GM19351 (cell line): ENCODE data around the gene FZD2.

Experiments
- ATAC-seq: cut with Tn5 transposase; IDR thresholded peaks from one replicate; pipeline ENCODE4 v1.9.1; 2021; ENCODE audit warnings: mild to moderate bottlenecking, moderate library complexity; ENCODE audit not compliant: unreplicated experiment

Gene FZD2

DNA sequence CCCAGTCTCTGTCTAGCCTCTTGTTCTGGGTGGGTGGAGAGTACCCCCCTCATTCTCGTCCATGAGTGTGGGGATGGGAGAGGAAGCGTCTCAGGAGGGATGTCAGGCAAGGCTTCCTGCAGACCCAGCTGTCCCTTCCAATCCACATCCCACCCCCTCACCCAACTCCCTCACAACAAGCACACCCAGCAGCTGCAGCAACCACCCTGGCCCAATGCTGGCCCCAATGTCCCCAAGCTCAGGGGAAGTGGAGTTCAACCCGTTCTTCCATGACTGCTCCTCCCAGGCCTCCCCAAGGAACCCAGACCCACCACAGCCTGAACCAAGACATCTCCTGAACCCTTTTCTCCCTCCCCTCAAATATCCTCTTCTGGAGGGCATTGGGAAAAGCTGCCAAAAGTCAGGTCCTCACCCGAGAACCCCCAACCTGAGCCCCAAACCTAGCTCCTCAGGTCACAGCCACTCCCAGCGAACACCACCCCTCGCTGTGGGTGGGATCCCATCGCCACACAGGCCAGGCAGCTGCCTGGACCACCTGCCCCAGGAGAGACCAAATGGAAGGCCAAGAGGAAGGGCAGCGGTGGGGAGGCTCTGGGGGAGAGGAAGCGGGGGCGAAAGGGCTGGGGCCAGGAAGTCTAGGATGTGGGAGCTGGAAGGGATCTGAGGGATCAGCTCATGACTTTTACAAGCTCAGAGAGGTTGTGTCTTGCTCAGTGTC is 47.6 kb downstream of the FZD2 start:
- no peak for ATAC-seq

DNA sequence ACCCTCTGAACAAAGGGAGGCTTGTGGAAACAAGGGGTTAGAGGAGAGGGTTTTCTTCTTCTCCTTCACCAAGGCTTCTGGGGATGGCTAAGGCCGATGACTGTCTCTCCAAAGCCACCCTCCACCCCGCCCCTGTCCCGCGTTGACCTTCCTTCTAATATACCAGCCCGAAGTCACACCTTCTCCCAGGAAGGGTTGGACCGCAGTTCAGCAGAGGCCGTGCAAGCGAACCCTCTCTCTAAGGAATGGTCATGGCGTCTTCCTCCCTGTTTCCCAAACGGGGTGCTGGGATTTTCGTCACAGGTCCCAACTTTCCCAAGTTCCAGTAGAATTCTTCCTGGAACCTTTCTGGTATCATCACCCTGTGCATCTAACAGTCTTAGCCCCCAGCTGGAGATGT is 49.4 kb downstream of the FZD2 start:
- ATAC-seq = no peak

DNA sequence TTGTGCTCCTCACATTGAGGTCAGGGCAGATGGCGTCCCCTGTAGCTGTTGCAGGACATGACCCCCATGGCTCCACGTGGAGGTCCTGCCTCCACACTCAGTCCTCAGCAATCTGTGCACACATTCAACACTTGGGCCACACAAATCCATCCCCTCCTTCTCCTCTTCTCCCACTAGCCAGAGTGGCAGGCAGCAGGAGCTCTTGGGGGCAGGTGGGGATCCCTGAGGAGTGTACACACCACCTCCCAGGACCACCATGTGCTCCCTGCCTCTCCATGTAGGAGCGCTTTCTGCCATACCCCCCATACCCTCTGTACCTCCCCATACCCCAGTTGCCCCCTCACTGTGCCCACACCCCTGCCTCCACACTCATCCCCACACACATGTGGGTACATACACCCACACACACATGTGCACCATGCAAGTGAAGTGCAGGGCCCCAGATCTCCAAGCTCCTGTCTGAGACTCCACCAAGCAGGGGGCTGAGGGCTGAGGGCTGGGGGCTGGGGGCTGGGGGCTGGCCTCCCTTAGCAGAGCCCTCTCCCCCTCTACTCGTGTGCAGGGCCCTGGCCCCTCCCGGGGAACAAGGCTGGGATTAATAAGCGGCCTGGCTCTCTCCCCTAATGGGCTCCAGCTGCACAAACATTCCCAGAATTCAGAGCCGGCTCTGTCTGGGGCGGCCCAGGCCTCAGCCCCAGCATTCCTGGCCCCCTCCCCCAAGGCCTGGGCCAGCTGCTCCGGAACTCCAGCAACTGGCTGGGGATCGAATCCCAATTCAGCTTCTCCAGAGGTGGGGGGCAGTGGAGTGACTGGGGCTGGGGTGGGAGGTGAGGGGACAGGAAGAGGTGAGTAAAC is 50.8 kb downstream of the FZD2 start:
- ATAC-seq = no peak

DNA sequence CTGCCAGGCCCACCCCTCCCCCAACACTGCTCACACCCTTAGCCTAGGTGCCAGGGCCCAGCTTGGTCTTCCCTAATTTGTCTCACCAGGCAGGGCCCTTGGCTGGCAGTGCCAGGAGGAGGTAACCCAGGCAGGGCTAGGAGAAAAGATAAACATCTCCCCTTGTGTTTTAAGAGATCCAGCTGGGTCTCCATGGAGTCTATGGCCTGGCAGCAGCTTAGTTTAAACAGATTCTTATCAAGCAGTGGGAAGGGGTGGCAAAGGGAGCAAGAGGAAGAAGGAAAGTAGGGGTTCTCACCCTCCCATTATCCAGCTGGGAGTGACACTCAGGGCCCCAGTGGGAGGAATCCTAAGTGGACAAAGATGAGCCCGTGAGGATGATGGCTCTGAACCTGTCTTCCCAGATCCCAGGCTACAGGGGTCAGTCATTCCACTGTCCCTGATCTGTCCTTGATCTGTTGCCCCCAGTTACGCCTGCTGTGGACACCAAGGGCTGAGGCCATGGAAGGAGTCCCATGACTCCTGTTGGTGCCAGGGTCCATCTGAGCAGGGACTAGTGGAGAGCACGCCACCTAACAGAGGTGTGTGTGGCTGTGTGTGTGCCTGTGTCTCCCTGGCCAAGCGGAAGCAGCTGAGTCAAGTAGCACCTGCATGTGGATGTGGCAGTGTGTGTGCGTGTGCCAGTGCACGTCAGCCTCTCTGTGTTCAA is 51.6 kb downstream of the FZD2 start:
- ATAC-seq = no peak

DNA sequence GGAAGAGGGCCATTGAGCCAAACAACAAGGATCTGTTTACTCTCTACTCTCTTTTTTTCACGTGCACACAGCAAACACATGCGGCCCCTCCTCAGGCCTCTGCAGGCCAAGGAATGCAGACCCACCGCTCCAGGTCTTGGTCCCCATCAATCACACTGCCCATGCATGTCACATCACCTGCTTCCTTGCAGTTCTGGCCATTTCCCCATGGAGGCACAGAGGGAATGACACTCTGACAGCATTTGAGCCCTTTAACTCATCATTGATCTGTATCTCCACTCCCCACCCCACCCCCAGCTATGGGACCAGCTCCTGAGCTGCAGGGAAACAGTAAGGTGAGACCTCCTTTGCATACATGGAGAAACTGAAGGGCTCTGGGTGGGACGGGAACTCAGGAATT is 53.0 kb downstream of the FZD2 start:
- ATAC-seq = no peak
